HepG2 (cell line): ENCODE data around the gene ANKS4B. TPM values are rescaled to one million over a fixed set of nuclear protein-coding genes. Genes with fewer than 3 reads are reported as not detected.

ENCODE experiments used
- AHR ChIP-seq: IDR thresholded peaks from 2 replicates; pipeline ENCODE4 v1.6.1; 2018; ENCODE audit warnings: missing genetic modification reagents, missing compliant biosample characterization
- ARNTL ChIP-seq: sonication (generic); formaldehyde crosslinking; IDR thresholded peaks from 2 replicates; pipeline ENCODE4 v1.4.0; 2020; ENCODE audit warnings: mild to moderate bottlenecking, missing genetic modification reagents
- DNMT1 ChIP-seq: sonication (generic); formaldehyde crosslinking; IDR thresholded peaks from 2 replicates; pipeline ENCODE4 v1.5.1; 2020; ENCODE audit warnings: mild to moderate bottlenecking, missing genetic modification reagents
- FOSL2 ChIP-seq: sonication (generic); formaldehyde crosslinking; IDR thresholded peaks from 2 replicates; pipeline ENCODE4 v1.4.0; 2020; ENCODE audit warnings: missing genetic modification reagents
- HMG20A ChIP-seq: IDR thresholded peaks from 2 replicates; pipeline ENCODE4 v1.6.1; 2016; ENCODE audit warnings: borderline replicate concordance
- MTA1 ChIP-seq: sonication (generic); formaldehyde crosslinking; IDR thresholded peaks from 2 replicates; pipeline ENCODE4 v1.4.0; 2020; ENCODE audit warnings: missing genetic modification reagents, mild to moderate bottlenecking, borderline replicate concordance
- RBM22 ChIP-seq: fragments of 200-400 bp; formaldehyde crosslinking; optimal IDR thresholded peaks from 2 replicates; pipeline ENCODE3; 2017; ENCODE audit warnings: mild to moderate bottlenecking, low read length, moderate library complexity
- RFX3 ChIP-seq: IDR thresholded peaks from 2 replicates; pipeline ENCODE4 v1.6.1; 2016; ENCODE audit warnings: missing biosample characterization, missing genetic modification reagents
- SIX4 ChIP-seq: sonication (generic); formaldehyde crosslinking; IDR thresholded peaks from 2 replicates; pipeline ENCODE4 v1.4.0; 2020; ENCODE audit warnings: missing genetic modification reagents
- TBP ChIP-seq: sonication (generic); formaldehyde crosslinking; IDR thresholded peaks from 2 replicates; pipeline ENCODE4 v1.5.0; 2020; ENCODE audit warnings: missing genetic modification reagents
- TCF7 ChIP-seq: sonication (generic); IDR thresholded peaks from 2 replicates; pipeline ENCODE4 v1.6.1; 2016; ENCODE audit warnings: antibody characterized with exemption, low read depth
- ZC3H4 ChIP-seq: sonication (generic); formaldehyde crosslinking; IDR thresholded peaks from 2 replicates; pipeline ENCODE4 v1.4.0; 2020; ENCODE audit warnings: missing genetic modification reagents, borderline replicate concordance
- ZFP36L1 ChIP-seq: sonication (generic); formaldehyde crosslinking; IDR thresholded peaks from 2 replicates; pipeline ENCODE4 v1.8.0; 2022; ENCODE audit warnings: mild to moderate bottlenecking, missing genetic modification reagents, moderate library complexity
- ZNF562 ChIP-seq: sonication (generic); formaldehyde crosslinking; IDR thresholded peaks from 2 replicates; pipeline ENCODE4 v1.8.0; 2022; ENCODE audit warnings: missing genetic modification reagents, borderline replicate concordance
- ZNF672 ChIP-seq: sonication (generic); formaldehyde crosslinking; IDR thresholded peaks from 2 replicates; pipeline ENCODE4 v1.8.1; 2022; ENCODE audit warnings: missing genetic modification reagents
- ZNF782 ChIP-seq: sonication (generic); formaldehyde crosslinking; IDR thresholded peaks from 2 replicates; pipeline ENCODE4 v1.4.0; 2020; ENCODE audit warnings: missing genetic modification reagents, mild to moderate bottlenecking, borderline replicate concordance
- polyA plus RNA-seq, 8 experiments: library from polyadenylated mRNA; depleted of rRNA in 3 of 8; stranded (reverse) in 7 of 8; unstranded in 1 of 8; fragments of >200 nt; fragmentation: Illumina TruSeq in 4 of 8; extraction: Trizol in 4 of 8; gene quantifications; 2 replicates each; pipeline versions ENCODE4 v1.2.1 to v1.2.3, GENCODE V29; 2011 to 2016; ENCODE audit warnings: low read depth in 4 of 8, missing spikeins in 1 of 8, mixed read lengths in 1 of 8; ENCODE audit not compliant: insufficient read depth in 1 of 8
- total RNA-seq, 5 experiments: library from RNA; depleted of rRNA; stranded (reverse); fragments of >200 nt; fragmentation: Illumina TruSeq; extraction: Trizol; gene quantifications; 2 replicates each; pipeline ENCODE4 v1.2.3, GENCODE V29; 2016; ENCODE audit warnings: low read depth in 1 of 5
- TF ChIP-seq, protein P1 (sequence below): sonication (generic); formaldehyde crosslinking; IDR thresholded peaks from 2 replicates; pipeline ENCODE4 v1.4.0; 2020; ENCODE audit warnings: missing genetic modification reagents
- TF ChIP-seq, protein P2 (sequence below): IDR thresholded peaks from 2 replicates; pipeline ENCODE4 v1.6.1; 2016
- TF ChIP-seq, protein P3 (sequence below): sonication (generic); formaldehyde crosslinking; IDR thresholded peaks from 2 replicates; pipeline ENCODE4 v1.4.0; 2020; ENCODE audit warnings: low read depth, mild to moderate bottlenecking, missing genetic modification reagents
- TF ChIP-seq, protein P4 (sequence below): sonication (generic); formaldehyde crosslinking; IDR thresholded peaks from 2 replicates; pipeline ENCODE4 v1.8.0; 2022; ENCODE audit warnings: missing genetic modification reagents, low read depth, mild to moderate bottlenecking, borderline replicate concordance
- TF ChIP-seq, protein P5 (sequence below): sonication (generic); formaldehyde crosslinking; IDR thresholded peaks from 2 replicates; pipeline ENCODE4; 2020; ENCODE audit warnings: missing genetic modification reagents, mild to moderate bottlenecking, borderline replicate concordance
- TF ChIP-seq, protein P6 (sequence below): sonication (generic); formaldehyde crosslinking; conservative IDR thresholded peaks from 2 replicates; pipeline ENCODE4 v1.4.0; 2020; ENCODE audit warnings: missing genetic modification reagents
- TF ChIP-seq, protein P7 (sequence below): IDR thresholded peaks from 2 replicates; pipeline ENCODE4 v1.6.1; 2012; ENCODE audit warnings: low read depth, low read length, improper control_type of control experiment

Gene ANKS4B
- total and polyA plus RNA-seq, 2 of the 13 experiments (the other 11 are each of a cell fraction or from before 2014, with no cell fraction given): 6.5 to 30.0 TPM

DNA sequence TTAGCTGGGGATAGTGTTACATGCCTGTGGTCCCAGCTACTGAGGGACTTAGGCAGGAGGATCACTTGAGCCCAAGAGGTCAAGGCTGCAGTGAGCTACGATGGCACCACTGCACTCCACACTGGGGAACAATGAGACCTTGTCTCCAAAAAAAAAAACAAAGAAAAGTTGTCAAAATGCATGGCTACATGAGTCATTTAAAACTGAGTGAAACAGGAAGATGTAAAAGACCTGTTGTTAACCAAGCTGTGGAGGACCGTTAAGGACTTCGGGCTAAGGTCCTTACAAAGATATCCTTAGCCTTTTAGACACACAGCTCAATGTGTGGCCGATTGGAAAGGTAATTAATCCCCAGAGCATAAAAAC is 47.2 kb upstream of the ANKS4B start (continued):
- TF ChIP-seq FOSL2 (CRISPR knock-in tag) (peak; percentile 94), RBM22 (no peak), TCF7 (no peak), HMG20A (peak; percentile 93), ZNF562 (CRISPR knock-in tag) (no peak), ZNF782 (CRISPR knock-in tag) (no peak), ZFP36L1 (CRISPR knock-in tag) (no peak), RFX3 (CRISPR knock-in tag) (no peak), SIX4 (peak; percentile 87), ZC3H4 (CRISPR knock-in tag) (no peak), ZNF672 (CRISPR knock-in tag) (no peak), TBP (CRISPR knock-in tag) (no peak), AHR (CRISPR knock-in tag) (no peak; the same call in 1 of the 2 replicates), ARNTL (CRISPR knock-in tag) (no peak), MTA1 (CRISPR knock-in tag) (no peak), DNMT1 (CRISPR knock-in tag) (no peak)
- TF ChIP-seq, protein P1, sequence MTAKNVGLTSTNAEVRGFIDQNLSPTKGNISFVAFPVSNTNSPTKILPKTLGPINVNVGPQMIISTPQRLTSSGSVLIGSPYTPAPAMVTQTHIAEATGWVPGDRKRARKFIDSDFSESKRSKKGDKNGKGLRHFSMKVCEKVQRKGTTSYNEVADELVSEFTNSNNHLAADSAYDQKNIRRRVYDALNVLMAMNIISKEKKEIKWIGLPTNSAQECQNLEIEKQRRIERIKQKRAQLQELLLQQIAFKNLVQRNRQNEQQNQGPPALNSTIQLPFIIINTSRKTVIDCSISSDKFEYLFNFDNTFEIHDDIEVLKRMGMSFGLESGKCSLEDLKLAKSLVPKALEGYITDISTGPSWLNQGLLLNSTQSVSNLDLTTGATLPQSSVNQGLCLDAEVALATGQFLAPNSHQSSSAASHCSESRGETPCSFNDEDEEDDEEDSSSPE: no peak
- TF ChIP-seq, protein P2, sequence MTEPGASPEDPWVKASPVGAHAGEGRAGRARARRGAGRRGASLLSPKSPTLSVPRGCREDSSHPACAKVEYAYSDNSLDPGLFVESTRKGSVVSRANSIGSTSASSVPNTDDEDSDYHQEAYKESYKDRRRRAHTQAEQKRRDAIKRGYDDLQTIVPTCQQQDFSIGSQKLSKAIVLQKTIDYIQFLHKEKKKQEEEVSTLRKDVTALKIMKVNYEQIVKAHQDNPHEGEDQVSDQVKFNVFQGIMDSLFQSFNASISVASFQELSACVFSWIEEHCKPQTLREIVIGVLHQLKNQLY (CRISPR knock-in tag): no peak
- TF ChIP-seq, protein P3, sequence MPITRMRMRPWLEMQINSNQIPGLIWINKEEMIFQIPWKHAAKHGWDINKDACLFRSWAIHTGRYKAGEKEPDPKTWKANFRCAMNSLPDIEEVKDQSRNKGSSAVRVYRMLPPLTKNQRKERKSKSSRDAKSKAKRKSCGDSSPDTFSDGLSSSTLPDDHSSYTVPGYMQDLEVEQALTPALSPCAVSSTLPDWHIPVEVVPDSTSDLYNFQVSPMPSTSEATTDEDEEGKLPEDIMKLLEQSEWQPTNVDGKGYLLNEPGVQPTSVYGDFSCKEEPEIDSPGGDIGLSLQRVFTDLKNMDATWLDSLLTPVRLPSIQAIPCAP: no peak
- TF ChIP-seq, protein P4, sequence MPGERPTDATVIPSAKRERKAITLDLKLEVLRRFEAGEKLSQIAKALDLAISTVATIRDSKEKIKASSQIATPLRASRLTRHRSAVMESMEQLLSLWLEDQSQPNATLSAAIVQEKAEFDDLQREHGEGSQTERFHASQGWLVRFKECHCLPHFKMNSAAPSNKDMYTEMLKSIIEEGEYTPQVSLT: no peak
- TF ChIP-seq, protein P5, sequence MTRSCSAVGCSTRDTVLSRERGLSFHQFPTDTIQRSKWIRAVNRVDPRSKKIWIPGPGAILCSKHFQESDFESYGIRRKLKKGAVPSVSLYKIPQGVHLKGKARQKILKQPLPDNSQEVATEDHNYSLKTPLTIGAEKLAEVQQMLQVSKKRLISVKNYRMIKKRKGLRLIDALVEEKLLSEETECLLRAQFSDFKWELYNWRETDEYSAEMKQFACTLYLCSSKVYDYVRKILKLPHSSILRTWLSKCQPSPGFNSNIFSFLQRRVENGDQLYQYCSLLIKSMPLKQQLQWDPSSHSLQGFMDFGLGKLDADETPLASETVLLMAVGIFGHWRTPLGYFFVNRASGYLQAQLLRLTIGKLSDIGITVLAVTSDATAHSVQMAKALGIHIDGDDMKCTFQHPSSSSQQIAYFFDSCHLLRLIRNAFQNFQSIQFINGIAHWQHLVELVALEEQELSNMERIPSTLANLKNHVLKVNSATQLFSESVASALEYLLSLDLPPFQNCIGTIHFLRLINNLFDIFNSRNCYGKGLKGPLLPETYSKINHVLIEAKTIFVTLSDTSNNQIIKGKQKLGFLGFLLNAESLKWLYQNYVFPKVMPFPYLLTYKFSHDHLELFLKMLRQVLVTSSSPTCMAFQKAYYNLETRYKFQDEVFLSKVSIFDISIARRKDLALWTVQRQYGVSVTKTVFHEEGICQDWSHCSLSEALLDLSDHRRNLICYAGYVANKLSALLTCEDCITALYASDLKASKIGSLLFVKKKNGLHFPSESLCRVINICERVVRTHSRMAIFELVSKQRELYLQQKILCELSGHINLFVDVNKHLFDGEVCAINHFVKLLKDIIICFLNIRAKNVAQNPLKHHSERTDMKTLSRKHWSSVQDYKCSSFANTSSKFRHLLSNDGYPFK (CRISPR knock-in tag): no peak
- TF ChIP-seq, protein P6, sequence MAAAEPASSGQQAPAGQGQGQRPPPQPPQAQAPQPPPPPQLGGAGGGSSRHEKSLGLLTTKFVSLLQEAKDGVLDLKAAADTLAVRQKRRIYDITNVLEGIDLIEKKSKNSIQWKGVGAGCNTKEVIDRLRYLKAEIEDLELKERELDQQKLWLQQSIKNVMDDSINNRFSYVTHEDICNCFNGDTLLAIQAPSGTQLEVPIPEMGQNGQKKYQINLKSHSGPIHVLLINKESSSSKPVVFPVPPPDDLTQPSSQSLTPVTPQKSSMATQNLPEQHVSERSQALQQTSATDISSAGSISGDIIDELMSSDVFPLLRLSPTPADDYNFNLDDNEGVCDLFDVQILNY: no peak
- TF ChIP-seq, protein P7, sequence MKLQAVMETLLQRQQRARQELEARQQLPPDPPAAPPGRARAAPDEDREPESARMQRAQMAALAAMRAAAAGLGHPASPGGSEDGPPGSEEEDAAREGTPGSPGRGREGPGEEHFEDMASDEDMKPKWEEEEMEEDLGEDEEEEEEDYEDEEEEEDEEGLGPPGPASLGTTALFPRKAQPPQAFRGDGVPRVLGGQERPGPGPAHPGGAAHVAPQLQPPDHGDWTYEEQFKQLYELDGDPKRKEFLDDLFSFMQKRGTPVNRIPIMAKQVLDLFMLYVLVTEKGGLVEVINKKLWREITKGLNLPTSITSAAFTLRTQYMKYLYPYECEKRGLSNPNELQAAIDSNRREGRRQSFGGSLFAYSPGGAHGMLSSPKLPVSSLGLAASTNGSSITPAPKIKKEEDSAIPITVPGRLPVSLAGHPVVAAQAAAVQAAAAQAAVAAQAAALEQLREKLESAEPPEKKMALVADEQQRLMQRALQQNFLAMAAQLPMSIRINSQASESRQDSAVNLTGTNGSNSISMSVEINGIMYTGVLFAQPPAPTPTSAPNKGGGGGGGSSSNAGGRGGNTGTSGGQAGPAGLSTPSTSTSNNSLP: peak; percentile 11; the same call in 1 of the 2 replicates
